H1 (cell line): ENCODE results near the gene CANT1. TPM values are rescaled to one million over a fixed set of nuclear protein-coding genes. Genes with fewer than 3 reads are reported as not detected.

Experiments used
- CTCF ChIA-PET: fragments of 300-600 bp; sonication (Branson Sonifier 250); formaldehyde crosslinking; loops from one replicate; lab custom pipeline; 2021; ENCODE audit not compliant: partially characterized antibody; lab: Charles Lee
- POLR2A ChIA-PET: fragments of 300-600 bp; sonication (Branson Sonifier 250); formaldehyde crosslinking; loops from one replicate; lab custom pipeline; 2021; ENCODE audit warnings: inconsistent platforms; ENCODE audit not compliant: partially characterized antibody; lab: Charles Lee
- DNase-seq, 2 experiments: peaks; one replicate each; pipeline versions ENCODE4 v3.0.0 to v3.0.0-alpha.2; 2010 to 2022; ENCODE audit warnings: low spot score in 2 of 2, low read depth in 1 of 2, mixed read lengths in 1 of 2
- FAIRE-seq: peaks from 2 replicates; lab custom pipeline; 2011; peaks lifted over from hg19 to GRCh38; lab: Jason Lieb, UNC
- H2AFZ ChIP-seq: 2 replicates; pipeline ENCODE4 v1.8.1; 2012; ENCODE audit warnings: low read length, inconsistent platforms
- H2AK5ac ChIP-seq: 2 replicates; pipeline ENCODE4 v1.6.1; 2013; ENCODE audit warnings: low read depth, low read length
- H2BK120ac ChIP-seq: replicated peaks from 2 replicates; pipeline ENCODE3; 2013; ENCODE audit warnings: low read depth, low read length, inconsistent platforms
- H2BK12ac ChIP-seq: 2 replicates; pipeline ENCODE4 v1.6.1; 2013; ENCODE audit warnings: low read depth, low read length
- H2BK15ac ChIP-seq: 2 replicates; pipeline ENCODE4 v1.6.1; 2013; ENCODE audit warnings: low read length
- H2BK20ac ChIP-seq: 2 replicates; pipeline ENCODE4 v1.6.1; 2013; ENCODE audit warnings: low read length
- H2BK5ac ChIP-seq: 2 replicates; pipeline ENCODE4 v1.6.1; 2013; ENCODE audit warnings: low read depth, low read length
- H3K14ac ChIP-seq: 2 replicates; pipeline ENCODE4 v1.6.1; 2013; ENCODE audit warnings: inconsistent platforms; ENCODE audit not compliant: insufficient read length
- H3K18ac ChIP-seq: 2 replicates; pipeline ENCODE4 v1.6.1; 2013; ENCODE audit warnings: low read length; ENCODE audit errors: extremely low read depth
- H3K23ac ChIP-seq: 2 replicates; pipeline ENCODE4 v1.6.1; 2013; ENCODE audit warnings: inconsistent platforms; ENCODE audit not compliant: insufficient read length
- H3K23me2 ChIP-seq: 2 replicates; pipeline ENCODE4 v1.6.1; 2013; ENCODE audit warnings: low read depth, low read length
- H3K27ac ChIP-seq: 2 replicates; pipeline ENCODE4 v1.6.1; 2011; ENCODE audit warnings: low read depth, low read length, inconsistent platforms
- H3K27me3 ChIP-seq, 4 experiments: replicated peaks in 1 of 4; 1 replicate in 1 of 4; 2 replicates in 3 of 4; pipeline versions ENCODE4 v1.6.1 to v1.8.1; 2011 to 2013; ENCODE audit warnings: low read length in 3 of 4, mild to moderate bottlenecking in 3 of 4, inconsistent platforms in 2 of 4, mixed read lengths in 2 of 4, moderate library complexity in 1 of 4; ENCODE audit not compliant: control insufficient read depth in 3 of 4, insufficient read depth in 3 of 4; ENCODE audit errors: extremely low read depth in 1 of 4
- H3K36me3 ChIP-seq, 4 experiments: 2 replicates each; pipeline versions ENCODE4 v1.6.1 to v1.8.1; 2011 to 2013; ENCODE audit warnings: mild to moderate bottlenecking in 4 of 4, low read length in 3 of 4, moderate library complexity in 2 of 4, control low read depth in 1 of 4, inconsistent platforms in 1 of 4; ENCODE audit not compliant: insufficient read depth in 4 of 4, control insufficient read depth in 2 of 4
- H3K4ac ChIP-seq: replicated peaks from 2 replicates; pipeline ENCODE3; 2013; ENCODE audit warnings: low read length, low read depth, mixed read lengths, inconsistent platforms; ENCODE audit not compliant: insufficient read length
- H3K4me1 ChIP-seq, 4 experiments: replicated peaks in 1 of 4; 1 replicate in 1 of 4; 2 replicates in 3 of 4; pipeline versions ENCODE4 v1.6.1 to v1.8.1; 2011 to 2013; ENCODE audit warnings: low read length in 3 of 4, inconsistent platforms in 2 of 4, mixed read lengths in 1 of 4; ENCODE audit not compliant: insufficient read depth in 4 of 4, control insufficient read depth in 3 of 4
- H3K4me2 ChIP-seq, 2 experiments: 2 replicates each; pipeline versions ENCODE4 v1.6.1 to v1.8.1; 2011 to 2013; ENCODE audit warnings: low read depth in 2 of 2, low read length in 2 of 2, control low read depth in 1 of 2, inconsistent platforms in 1 of 2, mild to moderate bottlenecking in 1 of 2; ENCODE audit not compliant: insufficient read depth in 1 of 2
- H3K4me3 ChIP-seq, 4 experiments: fragments of 200-600, 300-600 bp in 1 of 4; sonication (generic), shearing (Covaris generic), sonication (Bioruptor Twin) in 1 of 4; 2 replicates each; pipeline versions ENCODE4 v1.5.1 to v1.8.1; 2011 to 2016; ENCODE audit warnings: low read length in 4 of 4, low read depth in 3 of 4, control low read depth in 2 of 4, inconsistent platforms in 2 of 4, mild to moderate bottlenecking in 2 of 4, mixed read lengths in 1 of 4, moderate library complexity in 1 of 4; ENCODE audit not compliant: insufficient read depth in 2 of 4; ENCODE audit errors: extremely low read depth in 1 of 4
- H3K56ac ChIP-seq: replicated peaks from 2 replicates; pipeline ENCODE3; 2013; ENCODE audit warnings: low read depth, mild to moderate bottlenecking, mixed read lengths, low read length, inconsistent platforms; ENCODE audit not compliant: insufficient read length
- H3K79me1 ChIP-seq: 2 replicates; pipeline ENCODE4 v1.6.1; 2013; ENCODE audit warnings: low read depth, low read length, control low read depth
- H3K79me2 ChIP-seq, 2 experiments: 2 replicates each; pipeline versions ENCODE4 v1.6.1 to v1.8.1; 2012 to 2013; ENCODE audit warnings: low read length in 2 of 2, mild to moderate bottlenecking in 2 of 2, inconsistent platforms in 1 of 2; ENCODE audit not compliant: insufficient read depth in 2 of 2, control insufficient read depth in 1 of 2
- H3K9ac ChIP-seq, 4 experiments: replicated peaks in 1 of 4; 1 replicate in 1 of 4; 2 replicates in 3 of 4; pipeline versions ENCODE4 v1.6.1 to v1.8.1; 2011 to 2013; ENCODE audit warnings: low read depth in 3 of 4, low read length in 3 of 4, control low read depth in 2 of 4, mild to moderate bottlenecking in 2 of 4, moderate library complexity in 2 of 4, inconsistent platforms in 1 of 4; ENCODE audit errors: extremely low read depth in 1 of 4
- H3K9me3 ChIP-seq, 2 experiments: 2 replicates each; pipeline versions ENCODE4 v1.6.1 to v1.8.1; 2012 to 2013; ENCODE audit warnings: mild to moderate bottlenecking in 2 of 2, moderate library complexity in 2 of 2, control low read depth in 1 of 2, inconsistent platforms in 1 of 2, low read depth in 1 of 2, low read length in 1 of 2, mixed read lengths in 1 of 2; ENCODE audit not compliant: insufficient read depth in 2 of 2
- H4K20me1 ChIP-seq, 2 experiments: replicated peaks in 1 of 2; 2 replicates each; pipeline versions ENCODE3 to v1.8.1; 2011 to 2013; ENCODE audit warnings: inconsistent platforms in 2 of 2, low read length in 2 of 2, mild to moderate bottlenecking in 1 of 2; ENCODE audit not compliant: insufficient read depth in 2 of 2, control insufficient read depth in 1 of 2
- H4K5ac ChIP-seq: 2 replicates; pipeline ENCODE4 v1.6.1; 2013; ENCODE audit warnings: low read length, low read depth, mixed read lengths, inconsistent platforms; ENCODE audit not compliant: insufficient read length
- H4K8ac ChIP-seq: 2 replicates; pipeline ENCODE4 v1.8.0; 2013; ENCODE audit warnings: mild to moderate bottlenecking, moderate library complexity, low read length, inconsistent platforms; ENCODE audit not compliant: insufficient read depth; ENCODE audit errors: extremely low read depth
- H4K91ac ChIP-seq: replicated peaks from 2 replicates; pipeline ENCODE3; 2013; ENCODE audit warnings: low read length, mixed read lengths, inconsistent platforms; ENCODE audit not compliant: insufficient read length
- BACH1 ChIP-seq: IDR thresholded peaks from 2 replicates; pipeline ENCODE4 v1.6.1; 2012; ENCODE audit warnings: low read length, improper control_type of control experiment
- CBX8 ChIP-seq: fragments of 300-800, 300-1000 bp; sonication (generic); IDR thresholded peaks from 2 replicates; pipeline ENCODE4 v1.7.1; 2016; ENCODE audit warnings: low read depth, low read length, borderline replicate concordance
- GABPA ChIP-seq: IDR thresholded peaks from 2 replicates; pipeline ENCODE4 v1.6.1; 2011; ENCODE audit warnings: mild to moderate bottlenecking, low read length, moderate library complexity, borderline replicate concordance; ENCODE audit not compliant: insufficient read depth
- GTF2F1 ChIP-seq: IDR thresholded peaks from 2 replicates; pipeline ENCODE4 v1.6.1; 2012; ENCODE audit warnings: low read depth, low read length, improper control_type of control experiment, borderline replicate concordance
- JUN ChIP-seq: IDR thresholded peaks from 2 replicates; pipeline ENCODE4 v1.6.1; 2011; ENCODE audit warnings: low read depth, mild to moderate bottlenecking, improper control_type of control experiment, low read length
- JUND ChIP-seq: IDR thresholded peaks from 2 replicates; pipeline ENCODE4 v1.6.1; 2011; ENCODE audit warnings: mild to moderate bottlenecking, improper control_type of control experiment, low read length
- PHF8 ChIP-seq: fragments of 200-600 bp; sonication (generic); conservative IDR thresholded peaks from 2 replicates; pipeline ENCODE4 v1.7.1; 2012; ENCODE audit warnings: low read depth, mild to moderate bottlenecking, inconsistent platforms, low read length, moderate library complexity
- RFX5 ChIP-seq: IDR thresholded peaks from 2 replicates; pipeline ENCODE4 v1.6.1; 2011; ENCODE audit warnings: low read depth, low read length, improper control_type of control experiment, borderline replicate concordance
- SP4 ChIP-seq: IDR thresholded peaks from 2 replicates; pipeline ENCODE4 v1.6.1; 2012; ENCODE audit warnings: low read length, inconsistent platforms
- TAF1 ChIP-seq: IDR thresholded peaks from 2 replicates; pipeline ENCODE4 v1.6.1; 2011; ENCODE audit warnings: mild to moderate bottlenecking, low read depth, low read length
- TBP ChIP-seq: IDR thresholded peaks from 2 replicates; pipeline ENCODE4 v1.6.1; 2011; ENCODE audit warnings: low read depth, low read length, improper control_type of control experiment
- WGBS, 2 experiments: shearing (Covaris generic) in 1 of 2; methylation state at CpG; one replicate each; pipeline versions ENCODE4 v1.1.6 to v1.1.7; 2013 to 2015; ENCODE audit warnings: low lambda C conversion rate in 2 of 2, mixed read lengths in 2 of 2, inconsistent platforms in 1 of 2, low coverage in 1 of 2, missing lambda C conversion rate in 1 of 2; ENCODE audit not compliant: insufficient replicate concordance in 2 of 2, insufficient coverage in 1 of 2, insufficient read length in 1 of 2; ENCODE audit errors: extremely low coverage in 1 of 2, missing lambda C conversion rate in 1 of 2; 5-methylcytosine and 5-hydroxymethylcytosine counted together
- polyA plus RNA-seq, 7 experiments: library from polyadenylated mRNA; depleted of rRNA in 3 of 7; stranded (reverse) in 5 of 7; unstranded in 2 of 7; fragments of >200 nt in 5 of 7; fragments of 200-250 nt in 2 of 7; gene quantifications; 1 replicate in 5 of 7; 2 replicates in 1 of 7; 4 replicates in 1 of 7; pipeline versions ENCODE4 v1.2.1 to v1.2.3, GENCODE V29; 2011 to 2013; ENCODE audit warnings: missing spikeins in 2 of 7, mixed read lengths in 2 of 7
- total RNA-seq: library from RNA; stranded (reverse); fragmentation: NEBNext Ultra II Directional; extraction: Animal tissue kit (Norgen Biotek cat#: 25700); gene quantifications from 2 replicates; pipeline ENCODE4 v1.2.1, GENCODE V29; 2021
- TF ChIP-seq, protein P1 (sequence below): IDR thresholded peaks from 2 replicates; pipeline ENCODE4 v1.6.1; 2011; ENCODE audit warnings: low read depth, mild to moderate bottlenecking, low read length; ENCODE audit not compliant: insufficient read depth
- TF ChIP-seq, protein P2 (sequence below): IDR thresholded peaks from 2 replicates; pipeline ENCODE4 v1.6.1; 2012; ENCODE audit warnings: inconsistent platforms

CANT1 gene
- total and polyA plus RNA-seq, 2 of the 8 experiments (the other 6 are each of a cell fraction or from before 2014, with no cell fraction given) = 23.0 to 32.6 TPM

DNA sequence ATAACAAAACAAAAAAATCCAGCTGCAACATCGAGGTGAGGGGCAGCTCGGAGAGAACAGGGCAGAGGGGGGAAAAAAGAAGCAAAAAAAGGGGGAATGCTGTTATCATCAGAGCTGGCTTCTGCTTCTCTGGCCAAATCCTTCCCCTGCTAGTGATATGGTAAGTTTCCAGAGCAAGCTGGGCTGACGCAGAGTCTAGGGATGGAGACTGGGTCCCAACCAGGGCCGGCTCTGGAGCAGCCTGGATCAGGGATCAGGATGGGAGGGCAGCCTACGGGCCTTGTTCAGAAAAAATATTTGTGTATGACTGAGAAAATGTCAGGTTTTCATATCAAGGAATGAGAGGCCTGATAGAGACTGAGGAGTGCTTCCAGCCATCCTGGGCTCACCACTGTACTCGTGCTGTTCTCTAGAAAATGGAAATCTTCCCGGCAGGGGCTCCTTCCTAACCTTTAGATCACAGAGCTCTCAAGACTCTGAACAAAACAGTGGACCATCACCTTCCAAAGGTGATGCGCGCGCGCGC is 13.7 kb upstream of the CANT1 start:
- no peak overlapping the region for H3K27ac ChIP-seq
- H3K23ac ChIP-seq = no peak overlapping the region
- H3K79me1 ChIP-seq = no peaks in the 10 kb centered on the region
- H3K36me3 ChIP-seq = no peaks in the 10 kb centered on the region
- H2BK5ac ChIP-seq = no peak overlapping the region
- no peak overlapping the region for H2BK120ac ChIP-seq
- no peak overlapping the region for H2BK12ac ChIP-seq
- H4K20me1 ChIP-seq = peaks cover 0 to 1% of the 10 kb centered on the region in 2 experiments
- H3K18ac ChIP-seq = no peak overlapping the region
- H2AK5ac ChIP-seq = no peak overlapping the region
- H3K9me3 ChIP-seq = no peaks in the 10 kb centered on the region
- no peak overlapping the region for H4K91ac ChIP-seq
- H4K5ac ChIP-seq = no peak overlapping the region
- no peak for DNase-seq
- H3K4me3 ChIP-seq = peak overlapping the region; percentile 57 to 70 (median 62); a peak in 5 of 8 replicates
- H2AFZ ChIP-seq = no peak overlapping the region
- H3K56ac ChIP-seq = no peak overlapping the region
- H2BK15ac ChIP-seq = no peak overlapping the region
- CTCF ChIA-PET = interaction anchor here (0.6 to 8.0 kb wide), 8 partner anchors 9 to 97 kb away, joined by 3 to 56 read pairs (median 4); partner anchors contain the start of gene CANT1
- peaks cover 2 to 7% (median 4%) of the 10 kb centered on the region in 4 experiments; a peak in 4 of 7 replicates for H3K4me1 ChIP-seq
- H3K14ac ChIP-seq = no peak overlapping the region
- POLR2A ChIA-PET = interaction anchor here (0.9 kb wide), 1 partner anchor 38 kb away, joined by 3 read pairs; no protein-coding TSS in a partner anchor
- H3K27me3 ChIP-seq = peaks cover 18 to 79% (median 66%) of the 10 kb centered on the region in 4 experiments
- no peak overlapping the region for H3K9ac ChIP-seq
- no peak overlapping the region for H2BK20ac ChIP-seq
- FAIRE-seq = no peak
- no peak overlapping the region for H3K4ac ChIP-seq
- peak overlapping the region; percentile 75 to 85 for H3K4me2 ChIP-seq
- WGBS, 2 experiments = 67% methylated on average over 12 of the region's 12 CpGs; no CpG with 5 or more reads in 1 of the 2 experiments
- H3K79me2 ChIP-seq = no peaks in the 10 kb centered on the region
- peaks cover 9% of the 10 kb centered on the region; the same call in 1 of the 2 replicates for H3K23me2 ChIP-seq
- H4K8ac ChIP-seq = no peak overlapping the region
- TF ChIP-seq, protein P1, sequence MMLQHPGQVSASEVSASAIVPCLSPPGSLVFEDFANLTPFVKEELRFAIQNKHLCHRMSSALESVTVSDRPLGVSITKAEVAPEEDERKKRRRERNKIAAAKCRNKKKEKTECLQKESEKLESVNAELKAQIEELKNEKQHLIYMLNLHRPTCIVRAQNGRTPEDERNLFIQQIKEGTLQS = no peak
- TF ChIP-seq TBP (no peak), GABPA (no peak), JUND (no peak), CBX8 (no peak), SP4 (no peak), PHF8 (no peak), JUN (no peak), GTF2F1 (no peak), RFX5 (no peak), TAF1 (no peak), BACH1 (no peak)
- TF ChIP-seq, protein P2, sequence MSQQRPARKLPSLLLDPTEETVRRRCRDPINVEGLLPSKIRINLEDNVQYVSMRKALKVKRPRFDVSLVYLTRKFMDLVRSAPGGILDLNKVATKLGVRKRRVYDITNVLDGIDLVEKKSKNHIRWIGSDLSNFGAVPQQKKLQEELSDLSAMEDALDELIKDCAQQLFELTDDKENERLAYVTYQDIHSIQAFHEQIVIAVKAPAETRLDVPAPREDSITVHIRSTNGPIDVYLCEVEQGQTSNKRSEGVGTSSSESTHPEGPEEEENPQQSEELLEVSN = no peak
